Ramos (cell line): ENCODE measurements around the gene PRKRIP1.

Experiments
- in situ Hi-C: fragments of 300-500 bp; cut with MboI; formaldehyde crosslinking; loops from one replicate; pipeline ENCODE4 v1.14.3; 2022; ENCODE audit warnings: low sequenced_read_pairs; ENCODE audit not compliant: unreplicated experiment

The PRKRIP1 gene

GRCh38 chr7:102471791-102472125 lies 75.6 kb downstream of the PRKRIP1 start:
- in situ Hi-C loops: loop anchor here (25.0 kb wide), 2 partner anchors 266 to 1609 kb away; partner anchors contain the start of genes FAM185A, SLC12A9 and TRIP6

- in situ Hi-C loops: loop anchor here (25.0 kb wide), 2 partner anchors 265 to 1610 kb away; partner anchors contain the start of genes FAM185A, SLC12A9 and TRIP6
Observed at GRCh38 chr7:102472126-102473041, 76.2 kb downstream of the PRKRIP1 start.

- in situ Hi-C loops: loop anchor here (25.0 kb wide), 2 partner anchors 264 to 1611 kb away; partner anchors contain the start of genes FAM185A, SLC12A9 and TRIP6
Observed at GRCh38 chr7:102473271-102473991, 77.3 kb downstream of the PRKRIP1 start.

GRCh38 chr7:102474116-102474515 lies 78.0 kb downstream of the PRKRIP1 start:
- in situ Hi-C loops: loop anchor here (25.0 kb wide), 2 partner anchors 263 to 1612 kb away; partner anchors contain the start of genes FAM185A, SLC12A9 and TRIP6

GRCh38 chr7:102474736-102475435 lies 78.7 kb downstream of the PRKRIP1 start:
- in situ Hi-C loops: loop anchor here (25.0 kb wide), 2 partner anchors 262 to 1613 kb away; partner anchors contain the start of genes FAM185A, SLC12A9 and TRIP6
